Stimulated activated CD4-positive, alpha-beta T cell treated with anti-CD3 and anti-CD28 coated beads, Interleukin-12 subunit alpha, Interleukin-12 subunit beta, amount 100 ng/mL, for 48 hours (primary cell): ENCODE data around the gene ANK3.

ENCODE experiments used
- DNase-seq, 3 donors: peaks; one replicate each; pipeline ENCODE4 v3.0.0-alpha.2; 2020; ENCODE audit warnings: low read depth in 2 of 3, low spot score in 1 of 3

Gene ANK3

GRCh38 chr10:60188548-60188947 is 201.1 kb downstream of the ANK3 start:
- DNase-seq, result no peak

GRCh38 chr10:60187691-60188090 is 202.0 kb downstream of the ANK3 start:
- DNase-seq, result no peak

GRCh38 chr10:60186315-60187071 is 203.2 kb downstream of the ANK3 start:
- no peak for DNase-seq

- no peak for DNase-seq
Observed at GRCh38 chr10:60185421-60185820, 204.3 kb downstream of the ANK3 start.

- no peak for DNase-seq
Observed at GRCh38 chr10:60182691-60183090, 207.0 kb downstream of the ANK3 start.

- no peak for DNase-seq
Observed at GRCh38 chr10:60176925-60177324, 212.8 kb downstream of the ANK3 start.

GRCh38 chr10:60175441-60175971 is 214.2 kb downstream of the ANK3 start:
- DNase-seq, result no peak

- DNase-seq, result no peak
Observed at GRCh38 chr10:60172363-60172990, 217.2 kb downstream of the ANK3 start.

- no peak for DNase-seq
Observed at GRCh38 chr10:60171436-60172013, 218.2 kb downstream of the ANK3 start.

- DNase-seq, result no peak
Observed at GRCh38 chr10:60170250-60170649, 219.4 kb downstream of the ANK3 start.

- no peak for DNase-seq
Observed at GRCh38 chr10:60169111-60169510, 220.6 kb downstream of the ANK3 start.

- DNase-seq, result no peak
Observed at GRCh38 chr10:60167050-60167449, 222.6 kb downstream of the ANK3 start.

- DNase-seq, result no peak
Observed at GRCh38 chr10:60163786-60164185, 225.9 kb downstream of the ANK3 start.

GRCh38 chr10:60162631-60163030 is 227.0 kb downstream of the ANK3 start:
- no peak for DNase-seq

GRCh38 chr10:60155943-60156683 is 233.6 kb downstream of the ANK3 start:
- no peak for DNase-seq

- no peak for DNase-seq
Observed at GRCh38 chr10:60155099-60155877, 234.4 kb downstream of the ANK3 start.

- no peak for DNase-seq
Observed at GRCh38 chr10:60149003-60149402, 240.7 kb downstream of the ANK3 start.

- no peak for DNase-seq
Observed at GRCh38 chr10:60148266-60148840, 241.3 kb downstream of the ANK3 start.

- DNase-seq, result no peak
Observed at GRCh38 chr10:60147576-60148265, 242.0 kb downstream of the ANK3 start.

GRCh38 chr10:60147025-60147424 is 242.7 kb downstream of the ANK3 start:
- DNase-seq, result no peak
